22Rv1 (cell line): ENCODE measurements around the gene ATP8B1.

Experiments
- ZFX ChIP-seq: fragments of 450-650 bp; IDR thresholded peaks from 2 replicates; pipeline ENCODE4 v1.6.1; 2017; ENCODE audit warnings: antibody characterized with exemption, borderline replicate concordance
- TF ChIP-seq, protein P1 (sequence below): fragments of 450-650 bp; IDR thresholded peaks from 2 replicates; pipeline ENCODE4 v1.5.1; 2017; ENCODE audit warnings: mild to moderate bottlenecking

DNA sequence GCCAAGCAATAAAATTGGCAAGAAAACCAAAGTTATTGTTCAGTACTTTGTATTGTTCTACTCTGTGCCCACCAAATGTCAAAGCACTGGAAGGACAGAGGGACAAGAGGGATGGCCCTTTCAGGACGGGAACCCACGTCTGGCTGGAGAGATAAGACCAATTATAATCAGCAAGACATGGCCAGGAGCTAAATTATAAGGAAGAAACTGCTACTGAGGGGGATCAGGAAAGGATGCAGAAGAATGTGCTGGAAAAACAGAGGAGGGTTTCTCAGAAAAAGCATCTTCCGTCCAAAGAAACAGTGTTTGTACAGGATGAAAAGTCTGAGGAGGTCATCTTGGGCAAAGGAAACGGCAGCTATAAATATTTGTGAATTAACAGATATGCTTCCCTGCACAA, 135.1 kb downstream of the ATP8B1 start:
- TF ChIP-seq, protein P1, sequence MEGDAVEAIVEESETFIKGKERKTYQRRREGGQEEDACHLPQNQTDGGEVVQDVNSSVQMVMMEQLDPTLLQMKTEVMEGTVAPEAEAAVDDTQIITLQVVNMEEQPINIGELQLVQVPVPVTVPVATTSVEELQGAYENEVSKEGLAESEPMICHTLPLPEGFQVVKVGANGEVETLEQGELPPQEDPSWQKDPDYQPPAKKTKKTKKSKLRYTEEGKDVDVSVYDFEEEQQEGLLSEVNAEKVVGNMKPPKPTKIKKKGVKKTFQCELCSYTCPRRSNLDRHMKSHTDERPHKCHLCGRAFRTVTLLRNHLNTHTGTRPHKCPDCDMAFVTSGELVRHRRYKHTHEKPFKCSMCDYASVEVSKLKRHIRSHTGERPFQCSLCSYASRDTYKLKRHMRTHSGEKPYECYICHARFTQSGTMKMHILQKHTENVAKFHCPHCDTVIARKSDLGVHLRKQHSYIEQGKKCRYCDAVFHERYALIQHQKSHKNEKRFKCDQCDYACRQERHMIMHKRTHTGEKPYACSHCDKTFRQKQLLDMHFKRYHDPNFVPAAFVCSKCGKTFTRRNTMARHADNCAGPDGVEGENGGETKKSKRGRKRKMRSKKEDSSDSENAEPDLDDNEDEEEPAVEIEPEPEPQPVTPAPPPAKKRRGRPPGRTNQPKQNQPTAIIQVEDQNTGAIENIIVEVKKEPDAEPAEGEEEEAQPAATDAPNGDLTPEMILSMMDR, result no peak
- TF ChIP-seq ZFX, result no peak
